T-helper 2 cell treated with Interferon-gamma antibody and Interleukin-4, amounts not matched to agents 5 μg/mL and 100 μg/mL, for 36 hours (primary cell): Measurements from ENCODE around the gene DROSHA.

Source experiments
- DNase-seq: peaks from one replicate; pipeline ENCODE4 v3.0.0; 2021; ENCODE audit warnings: low spot score
- H3K27ac Mint-ChIP-seq: one replicate; pipeline ENCODE4 v1.8.0; 2021; ENCODE audit warnings: mild to moderate bottlenecking, mixed read lengths
- H3K27me3 Mint-ChIP-seq: one replicate; pipeline ENCODE4 v1.8.0; 2021; ENCODE audit warnings: low read depth, mixed read lengths
- H3K36me3 Mint-ChIP-seq: one replicate; pipeline ENCODE4 v1.8.0; 2021; ENCODE audit warnings: low read depth, mixed read lengths
- H3K4me1 Mint-ChIP-seq: one replicate; pipeline ENCODE4 v1.8.0; 2021; ENCODE audit warnings: low read depth, mixed read lengths
- H3K4me3 Mint-ChIP-seq: one replicate; pipeline ENCODE4 v1.8.0; 2022; ENCODE audit warnings: mild to moderate bottlenecking, moderate library complexity, mixed read lengths
- H3K9me3 Mint-ChIP-seq: one replicate; pipeline ENCODE4 v1.8.0; 2021; ENCODE audit warnings: mixed read lengths

DROSHA gene

GRCh38 chr5:31382051-31382878 is 149.6 kb downstream of the DROSHA start:
- Mint-ChIP-seq H3K9me3 (no peaks in the 10 kb centered on the region), H3K27ac (no peak overlapping the region), H3K4me1 (no peaks in the 10 kb centered on the region), H3K4me3 (no peak overlapping the region), H3K27me3 (no peaks in the 10 kb centered on the region), H3K36me3 (no peaks in the 10 kb centered on the region)
- DNase-seq, result no peak

DNA sequence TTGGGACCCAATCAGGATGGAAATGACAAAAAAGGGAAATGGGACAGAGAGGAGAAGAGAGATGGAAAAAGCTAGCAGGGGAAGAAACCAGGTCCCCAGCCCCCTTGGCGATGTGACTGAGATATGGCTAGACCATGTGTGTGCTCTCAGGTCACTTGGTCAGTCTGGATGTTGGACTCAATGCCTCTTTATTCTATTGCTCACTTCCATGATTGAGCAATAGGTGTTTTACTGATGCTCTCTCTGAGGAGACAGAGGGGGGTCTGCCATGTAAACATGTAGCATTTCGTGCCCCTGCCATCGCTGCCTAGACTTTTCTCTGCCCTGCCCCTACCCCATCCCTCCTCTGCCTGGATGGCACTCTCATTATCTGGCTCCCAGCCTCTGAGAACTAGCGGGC is 150.6 kb downstream of the DROSHA start:
- H3K4me1 Mint-ChIP-seq, result no peaks in the 10 kb centered on the region
- H3K27ac Mint-ChIP-seq, result no peak overlapping the region
- no peaks in the 10 kb centered on the region for H3K36me3 Mint-ChIP-seq
- no peak for DNase-seq
- no peaks in the 10 kb centered on the region for H3K27me3 Mint-ChIP-seq
- no peak overlapping the region for H3K4me3 Mint-ChIP-seq
- no peaks in the 10 kb centered on the region for H3K9me3 Mint-ChIP-seq

DNA sequence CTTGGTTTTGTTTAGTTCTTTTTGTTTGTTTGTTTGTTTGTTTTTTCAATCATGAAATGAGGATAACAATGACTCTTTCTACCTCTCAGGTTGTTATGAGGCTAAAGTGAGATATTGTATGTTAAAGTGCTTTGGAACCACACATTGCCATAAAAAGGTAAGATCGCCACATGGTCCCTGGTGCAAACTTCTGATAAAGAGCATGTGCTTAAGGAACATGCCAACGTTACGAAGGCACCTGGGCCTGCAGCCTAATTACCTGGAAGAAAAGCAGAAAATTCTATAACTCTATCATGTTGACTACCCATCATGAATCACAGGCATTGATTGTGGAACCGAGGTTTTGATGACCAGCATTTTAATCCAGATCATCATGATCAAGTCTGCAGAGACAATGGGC is 151.8 kb downstream of the DROSHA start:
- Mint-ChIP-seq H3K9me3 (no peaks in the 10 kb centered on the region), H3K4me1 (no peaks in the 10 kb centered on the region), H3K36me3 (no peaks in the 10 kb centered on the region)

DNA sequence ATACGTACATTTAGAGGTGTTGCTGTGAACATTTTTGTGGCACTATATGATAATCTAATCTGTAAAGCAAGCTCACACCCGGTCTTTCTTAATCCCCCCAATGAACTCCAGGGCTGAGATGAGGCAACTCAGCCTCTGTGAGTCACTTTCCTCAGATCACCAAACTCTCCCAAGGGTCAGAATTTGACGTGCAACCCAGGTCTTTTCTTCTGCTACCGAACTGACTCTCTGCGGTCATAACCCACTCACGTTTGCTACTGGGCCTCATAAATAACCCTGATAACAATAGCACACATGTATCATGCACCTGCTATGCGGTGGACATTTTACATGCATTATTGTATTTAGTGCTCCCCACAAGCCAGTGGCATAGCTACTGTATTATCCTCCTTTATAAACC is 153.1 kb downstream of the DROSHA start:
- H3K27ac Mint-ChIP-seq, result no peak overlapping the region

More for the DNA sequence above, 151.8 kb downstream of the DROSHA start:
- no peak for DNase-seq
- no peak overlapping the region for H3K27ac Mint-ChIP-seq
- no peaks in the 10 kb centered on the region for H3K27me3 Mint-ChIP-seq
- H3K4me3 Mint-ChIP-seq, result no peak overlapping the region

DNA sequence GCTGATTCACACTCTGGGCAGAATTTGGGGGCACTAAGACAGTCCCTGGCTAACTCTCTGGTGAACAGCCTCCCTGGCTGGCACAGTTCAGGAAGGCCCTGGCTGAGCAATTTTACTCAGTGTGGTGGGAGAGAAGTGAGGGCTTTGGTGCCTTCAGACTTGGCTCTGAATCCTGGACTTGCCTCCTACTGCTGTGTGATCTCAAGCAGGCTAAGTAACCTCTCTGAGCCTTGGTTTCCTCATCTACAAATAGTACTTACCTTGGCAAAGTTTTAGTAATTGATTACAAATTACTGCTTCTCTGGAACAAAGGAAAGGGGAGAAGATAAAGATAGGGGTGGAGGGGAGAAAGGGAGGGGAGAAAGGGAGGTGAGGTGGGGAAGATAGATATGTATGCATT is 153.8 kb downstream of the DROSHA start:
- H3K27ac Mint-ChIP-seq, result no peak overlapping the region
- H3K27me3 Mint-ChIP-seq, result no peaks in the 10 kb centered on the region
- H3K4me1 Mint-ChIP-seq, result no peaks in the 10 kb centered on the region
- DNase-seq, result no peak
- H3K4me3 Mint-ChIP-seq, result no peak overlapping the region
- no peaks in the 10 kb centered on the region for H3K9me3 Mint-ChIP-seq
- no peaks in the 10 kb centered on the region for H3K36me3 Mint-ChIP-seq

More for the DNA sequence above, 153.1 kb downstream of the DROSHA start:
- H3K27me3 Mint-ChIP-seq, result no peaks in the 10 kb centered on the region
- no peaks in the 10 kb centered on the region for H3K9me3 Mint-ChIP-seq
- no peak for DNase-seq
- no peak overlapping the region for H3K4me3 Mint-ChIP-seq
- no peaks in the 10 kb centered on the region for H3K4me1 Mint-ChIP-seq
- no peaks in the 10 kb centered on the region for H3K36me3 Mint-ChIP-seq

- Mint-ChIP-seq H3K9me3 (no peaks in the 10 kb centered on the region), H3K27ac (no peak overlapping the region), H3K4me3 (no peak overlapping the region), H3K36me3 (no peaks in the 10 kb centered on the region), H3K27me3 (no peaks in the 10 kb centered on the region), H3K4me1 (no peaks in the 10 kb centered on the region)
- DNase-seq, result no peak
These were observed 154.5 kb downstream of the DROSHA start for GRCh38 chr5:31377274-31377946.

DNA sequence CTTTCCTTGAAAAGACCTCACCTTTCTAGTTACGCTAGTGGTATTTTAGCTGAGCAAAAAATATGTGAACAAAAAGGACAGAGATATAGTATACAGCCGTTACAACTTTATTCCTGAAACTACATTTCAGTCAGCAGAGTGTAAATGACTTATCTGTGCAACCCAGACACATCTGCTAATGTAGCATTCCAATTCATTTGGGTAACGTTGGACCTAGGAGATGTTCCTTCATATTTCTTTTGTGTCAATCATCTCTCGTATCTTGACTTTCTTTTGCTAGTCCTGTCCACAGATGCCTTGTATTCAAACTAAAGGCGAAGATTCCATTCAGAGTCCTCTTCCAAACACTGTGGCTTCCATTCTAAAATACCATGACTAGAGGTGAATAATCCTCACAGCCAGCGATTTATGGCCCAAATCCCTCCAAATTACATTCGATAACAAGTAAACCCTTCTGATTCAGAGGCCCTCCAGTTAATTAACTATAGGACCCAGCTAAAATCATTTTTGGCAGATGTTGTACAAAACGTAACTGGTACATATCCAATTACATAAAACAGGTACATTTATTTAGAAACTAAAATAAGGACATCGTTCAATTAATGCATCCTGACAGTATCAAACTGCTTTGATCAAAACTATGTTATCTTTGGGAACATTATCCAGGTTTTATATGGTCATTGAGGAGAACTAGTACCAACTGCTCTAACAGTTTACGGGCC is 155.7 kb downstream of the DROSHA start:
- no peaks in the 10 kb centered on the region for H3K27me3 Mint-ChIP-seq
- no peaks in the 10 kb centered on the region for H3K9me3 Mint-ChIP-seq
- H3K36me3 Mint-ChIP-seq, result no peaks in the 10 kb centered on the region
- no peak overlapping the region for H3K4me3 Mint-ChIP-seq
- DNase-seq, result no peak
- no peak overlapping the region for H3K27ac Mint-ChIP-seq
- H3K4me1 Mint-ChIP-seq, result no peaks in the 10 kb centered on the region

GRCh38 chr5:31372124-31372523 is 159.8 kb downstream of the DROSHA start:
- H3K4me3 Mint-ChIP-seq, result no peak overlapping the region
- H3K36me3 Mint-ChIP-seq, result no peaks in the 10 kb centered on the region
- H3K27ac Mint-ChIP-seq, result no peak overlapping the region
- no peaks in the 10 kb centered on the region for H3K9me3 Mint-ChIP-seq
- no peaks in the 10 kb centered on the region for H3K4me1 Mint-ChIP-seq
- DNase-seq, result no peak
- H3K27me3 Mint-ChIP-seq, result no peaks in the 10 kb centered on the region

DNA sequence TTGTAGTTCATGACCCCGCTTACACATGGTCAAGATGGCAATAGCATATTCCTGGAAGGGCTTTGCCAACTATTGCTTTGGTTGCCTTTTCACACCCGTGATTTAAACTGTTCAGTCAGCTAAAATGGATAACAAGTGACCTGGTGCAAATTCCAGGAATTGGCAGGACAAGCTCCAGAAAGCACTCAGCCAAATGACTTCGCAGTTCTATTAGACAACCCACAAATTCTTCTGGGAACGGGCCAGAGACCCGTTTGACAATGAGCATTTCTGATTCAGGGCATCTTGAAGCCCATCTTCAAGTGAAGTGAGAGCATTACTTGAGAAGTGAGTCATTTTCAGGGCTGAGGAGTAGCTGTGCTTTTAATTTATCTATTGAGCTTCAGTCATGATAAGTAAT is 165.0 kb downstream of the DROSHA start:
- Mint-ChIP-seq H3K9me3 (peaks cover 4% of the 10 kb centered on the region), H3K4me1 (no peaks in the 10 kb centered on the region), H3K36me3 (no peaks in the 10 kb centered on the region), H3K27me3 (no peaks in the 10 kb centered on the region), H3K4me3 (no peak overlapping the region), H3K27ac (no peak overlapping the region)
- DNase-seq, result no peak

DNA sequence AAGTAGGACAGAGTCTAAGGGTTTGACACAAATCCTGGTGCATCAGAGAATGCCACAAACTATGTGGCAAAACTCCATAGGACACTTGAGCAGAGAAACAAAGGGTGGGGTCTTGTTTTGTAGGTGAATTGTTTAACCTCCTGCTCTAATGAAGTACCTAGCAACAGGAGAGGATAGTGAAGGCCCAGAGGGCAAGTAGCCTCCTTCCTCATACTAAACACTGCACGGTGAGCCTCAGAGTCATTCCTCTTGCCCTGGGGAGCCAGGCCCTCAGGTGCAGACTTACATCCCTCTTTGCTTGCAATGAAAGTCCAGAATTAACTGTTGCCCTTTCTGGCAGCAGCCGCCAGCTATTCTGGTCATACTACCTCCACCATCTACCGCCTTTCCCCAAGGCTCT is 166.1 kb downstream of the DROSHA start:
- no peak overlapping the region for H3K4me3 Mint-ChIP-seq
- H3K4me1 Mint-ChIP-seq, result no peaks in the 10 kb centered on the region
- no peaks in the 10 kb centered on the region for H3K36me3 Mint-ChIP-seq
- H3K27me3 Mint-ChIP-seq, result no peaks in the 10 kb centered on the region
- H3K27ac Mint-ChIP-seq, result no peak overlapping the region
- DNase-seq, result no peak
- peaks cover 4% of the 10 kb centered on the region for H3K9me3 Mint-ChIP-seq

GRCh38 chr5:31364881-31365636 is 166.8 kb downstream of the DROSHA start:
- H3K4me1 Mint-ChIP-seq, result no peaks in the 10 kb centered on the region
- no peaks in the 10 kb centered on the region for H3K27me3 Mint-ChIP-seq
- no peak overlapping the region for H3K4me3 Mint-ChIP-seq
- peaks cover 4% of the 10 kb centered on the region for H3K9me3 Mint-ChIP-seq
- no peaks in the 10 kb centered on the region for H3K36me3 Mint-ChIP-seq
- no peak overlapping the region for H3K27ac Mint-ChIP-seq
- DNase-seq, result no peak

- H3K27ac Mint-ChIP-seq, result no peak overlapping the region
- H3K27me3 Mint-ChIP-seq, result no peaks in the 10 kb centered on the region
- H3K9me3 Mint-ChIP-seq, result peaks cover 4% of the 10 kb centered on the region
- H3K4me1 Mint-ChIP-seq, result no peaks in the 10 kb centered on the region
- no peak overlapping the region for H3K4me3 Mint-ChIP-seq
- H3K36me3 Mint-ChIP-seq, result no peaks in the 10 kb centered on the region
- DNase-seq, result no peak
These were observed 168.8 kb downstream of the DROSHA start for GRCh38 chr5:31362931-31363568.

DNA sequence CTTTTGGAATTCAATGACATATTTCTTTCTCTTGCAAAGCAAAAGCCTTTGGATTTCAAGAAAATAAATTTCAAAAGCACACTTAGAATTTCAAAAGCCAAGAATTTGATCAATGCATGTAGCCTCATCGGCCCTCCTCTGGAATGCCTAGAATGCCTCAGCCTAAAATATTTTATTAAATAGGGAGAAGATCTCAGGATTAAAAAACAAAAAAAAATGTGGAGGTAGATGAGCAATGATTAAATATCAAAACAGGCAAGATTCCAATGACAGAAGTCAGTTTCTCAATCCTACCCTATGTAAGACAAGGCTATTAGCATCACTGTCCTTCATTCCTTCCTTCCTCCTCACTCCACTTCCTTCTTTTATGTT is 169.4 kb downstream of the DROSHA start:
- no peaks in the 10 kb centered on the region for H3K27me3 Mint-ChIP-seq
- no peaks in the 10 kb centered on the region for H3K36me3 Mint-ChIP-seq
- peaks cover 4% of the 10 kb centered on the region for H3K9me3 Mint-ChIP-seq
- no peak overlapping the region for H3K27ac Mint-ChIP-seq
- DNase-seq, result no peak
- no peak overlapping the region for H3K4me3 Mint-ChIP-seq
- no peaks in the 10 kb centered on the region for H3K4me1 Mint-ChIP-seq
